Umbilical cord (tissue), 2 donors: ENCODE results near the gene ENDOG. TPM values are rescaled to one million over a fixed set of nuclear protein-coding genes. Genes with fewer than 3 reads are reported as not detected.
A peak's percentile ranks its signal among the peaks of the same experiment; 100 is the strongest.
"Not testable (repeated sequence)": the region's sequence is repeated elsewhere in the genome, so short reads cannot be mapped to it uniquely, and the experiment has no call there.

ENCODE experiments used
- DNase-seq: peaks from one replicate; pipeline ENCODE4 v3.0.0-alpha.2; 2015; ENCODE audit warnings: low spot score
- total RNA-seq: library from RNA; depleted of rRNA; stranded (reverse); fragments of >200 nt; gene quantifications from one replicate; pipeline ENCODE4 v1.2.3, GENCODE V29; 2014; ENCODE audit warnings: low replicate concordance; ENCODE audit not compliant: insufficient read depth

Gene ENDOG
- total RNA-seq = 7.2 TPM

DNA sequence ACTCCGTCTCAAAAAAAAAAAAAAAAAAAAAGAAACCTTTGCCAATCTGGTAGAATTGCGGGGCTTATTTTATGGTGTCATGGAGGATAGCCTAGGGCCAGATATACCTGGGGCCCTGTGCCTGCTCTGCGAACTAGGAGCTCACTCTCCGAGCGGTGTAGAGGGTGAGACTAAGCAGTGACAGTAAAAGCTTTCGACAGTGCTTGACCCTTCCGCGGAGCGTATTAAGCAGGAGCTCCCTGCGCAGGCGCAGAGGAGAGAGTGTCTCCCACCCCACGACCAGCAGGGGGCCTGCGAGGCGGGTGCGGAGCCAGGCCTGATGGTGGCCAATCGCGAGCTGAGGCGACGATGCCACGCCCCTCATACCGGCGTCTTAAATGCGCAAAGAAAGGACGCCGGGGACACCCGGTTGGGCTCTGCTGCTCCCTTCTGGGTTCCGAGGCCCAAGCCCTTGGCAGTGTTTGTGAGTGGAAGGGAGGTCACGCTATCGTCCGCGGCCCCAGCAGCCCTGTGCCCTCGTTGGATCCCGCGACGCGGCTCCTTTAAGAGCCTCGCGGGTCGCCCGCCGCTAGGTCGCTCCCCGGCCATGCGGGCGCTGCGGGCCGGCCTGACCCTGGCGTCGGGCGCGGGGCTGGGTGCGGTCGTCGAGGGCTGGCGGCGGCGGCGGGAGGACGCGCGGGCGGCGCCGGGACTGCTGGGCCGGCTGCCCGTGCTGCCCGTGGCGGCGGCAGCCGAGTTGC, at the start of gene ENDOG:
Gene ENDOG, plus strand, starts transcription at position 402 of the 740 bp plus-strand sequence. Its CDS starts 185 bp downstream, at position 587.
- peak; percentile 99 for DNase-seq

DNA sequence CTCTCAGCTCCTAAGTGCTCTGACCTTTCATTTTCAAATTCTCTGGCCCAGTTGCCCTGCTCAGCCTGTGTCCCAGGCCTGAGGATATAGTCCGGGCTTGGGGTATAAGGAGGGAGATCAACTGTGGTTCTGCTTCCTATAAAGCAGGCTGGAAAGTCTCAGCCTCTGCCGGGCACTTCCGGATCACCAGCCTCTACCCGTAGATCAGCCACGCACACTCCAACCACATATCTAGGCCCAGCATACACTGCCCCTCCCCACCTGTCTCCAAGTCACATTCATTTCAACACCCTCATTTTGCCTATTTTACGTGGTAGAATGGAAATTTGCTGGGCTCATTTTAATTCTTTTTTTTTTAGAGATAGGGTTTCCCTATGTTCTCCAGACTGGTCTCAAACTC, 49.7 kb upstream of the ENDOG start:
- DNase-seq = no peak

DNA sequence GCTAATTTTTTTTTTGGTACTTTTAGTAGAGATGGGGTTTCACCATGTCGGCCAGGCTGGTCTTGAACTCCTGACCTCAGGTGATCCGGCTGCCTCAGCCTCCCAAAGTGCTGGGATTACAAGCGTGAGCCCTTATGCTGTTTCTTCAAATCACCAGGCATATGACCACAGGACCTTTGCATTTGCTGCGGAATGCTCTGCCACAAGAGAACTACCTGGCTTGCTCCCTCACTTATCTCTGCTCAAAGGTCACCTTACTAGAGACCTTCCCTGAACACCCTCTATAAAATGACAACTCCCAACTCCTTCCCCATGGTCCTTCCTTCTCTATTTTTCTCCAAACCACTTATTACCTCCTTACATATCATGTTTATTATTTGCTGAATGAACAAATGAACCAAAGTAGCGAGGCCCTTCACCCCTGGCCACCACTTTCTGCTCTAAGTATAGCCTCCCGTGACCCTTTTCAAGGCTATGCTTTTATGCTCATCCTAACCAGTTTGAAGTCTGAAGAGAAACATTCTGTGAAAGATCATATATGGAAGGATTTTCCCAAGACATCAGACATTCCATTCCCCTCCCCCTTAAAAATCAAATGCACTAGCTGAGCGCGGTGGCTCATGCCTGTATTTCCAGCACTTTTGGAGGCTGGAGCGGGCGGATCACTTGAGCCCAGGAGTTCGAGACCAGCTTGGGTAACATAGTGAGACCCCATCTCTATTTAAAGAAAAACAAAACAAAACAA, 47.8 kb upstream of the ENDOG start:
- no peak for DNase-seq

DNA sequence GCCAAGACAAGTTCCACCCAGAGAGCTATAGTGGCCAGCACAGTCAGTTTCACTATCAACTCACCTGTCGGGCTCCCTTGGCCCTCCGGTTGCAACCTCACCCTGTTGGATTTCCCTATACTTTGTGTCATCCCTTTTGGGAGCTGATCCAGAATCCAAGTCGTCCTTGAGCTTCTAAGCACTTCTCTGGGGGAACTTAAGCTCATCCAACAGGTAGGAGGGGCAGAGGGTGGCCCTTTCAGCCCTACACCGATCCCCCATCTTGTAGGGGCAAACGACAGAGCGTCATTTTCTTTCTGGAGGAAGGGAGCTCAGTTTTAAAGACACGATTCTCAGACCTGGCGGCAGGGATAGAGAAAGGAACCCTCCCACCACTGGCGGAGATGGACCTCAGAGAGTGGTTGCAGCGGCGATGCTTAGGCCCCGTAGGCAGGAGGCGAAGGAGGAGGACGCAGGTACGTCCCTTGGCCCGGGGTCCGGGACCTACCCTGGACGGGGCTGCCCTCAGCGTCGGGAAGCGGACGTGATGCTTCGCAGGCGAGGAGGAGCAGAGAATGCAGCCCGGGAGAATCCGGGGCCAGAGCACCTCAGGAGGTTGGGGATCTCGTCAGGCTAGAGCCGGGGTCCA, 47.1 kb upstream of the ENDOG start:
- no peak for DNase-seq

DNA sequence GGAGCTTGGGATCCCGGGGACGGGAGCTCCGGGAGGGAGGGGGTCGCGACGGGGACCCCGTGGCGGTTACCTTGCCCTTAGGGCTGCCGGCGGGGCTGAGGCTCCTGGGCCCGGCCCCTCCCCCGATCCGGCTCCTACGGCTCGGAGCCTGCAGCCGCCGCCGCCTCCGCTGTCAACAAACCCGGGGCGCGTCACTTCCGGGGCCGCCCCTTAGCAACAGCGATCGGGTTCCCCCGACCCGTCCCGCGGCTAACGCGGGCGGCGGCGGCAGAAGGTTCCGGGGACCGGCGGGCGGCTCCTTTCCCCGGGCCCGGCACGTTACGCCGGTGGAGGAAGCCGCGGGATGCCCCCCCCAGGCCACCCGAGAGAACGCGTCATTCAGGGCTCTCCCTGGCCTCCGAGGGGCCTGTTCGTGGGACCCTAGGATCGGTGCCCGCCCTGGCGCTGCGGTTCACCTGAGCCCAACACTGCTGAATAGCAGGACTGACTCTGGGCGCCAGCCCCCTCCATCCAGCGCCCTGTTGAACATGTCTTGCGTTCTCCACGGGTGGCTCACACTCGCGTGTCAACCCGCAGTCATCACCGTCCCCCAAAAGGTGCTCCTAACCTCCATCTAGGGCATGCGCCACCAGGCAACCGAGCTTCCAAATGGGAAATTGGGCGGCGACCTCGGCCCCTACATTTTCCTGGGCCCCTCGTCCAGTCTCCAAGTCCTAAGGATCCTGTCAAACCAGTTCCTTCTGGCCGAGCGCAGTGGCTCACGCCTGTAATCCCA, 46.4 kb upstream of the ENDOG start, which contains the start of gene ZER1:
Gene ZER1, minus strand, starts transcription at position 183 of the 775 bp plus-strand sequence. CDS start 16,362 bp downstream, outside the sequence.
- peak; percentile 90 for DNase-seq

DNA sequence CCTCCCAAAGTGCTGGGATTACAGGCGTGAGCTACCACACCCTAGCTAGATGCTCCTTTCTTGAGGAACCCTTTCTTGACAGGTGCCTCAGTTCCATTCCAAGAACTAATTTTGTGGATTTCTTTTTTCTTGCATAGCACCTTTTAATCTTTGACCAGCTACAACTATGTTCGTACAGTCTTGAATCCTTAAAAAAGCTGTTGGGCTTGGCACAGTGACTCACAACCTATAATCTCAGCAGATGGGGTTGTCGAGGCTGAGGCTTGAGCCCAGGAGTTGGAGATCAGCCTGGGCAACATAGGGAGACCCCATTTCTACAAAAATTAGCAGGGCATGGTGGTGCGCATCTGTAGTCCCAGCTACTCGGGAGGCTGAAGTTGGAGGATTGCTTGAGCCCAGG, 45.3 kb upstream of the ENDOG start:
- no peak for DNase-seq

DNA sequence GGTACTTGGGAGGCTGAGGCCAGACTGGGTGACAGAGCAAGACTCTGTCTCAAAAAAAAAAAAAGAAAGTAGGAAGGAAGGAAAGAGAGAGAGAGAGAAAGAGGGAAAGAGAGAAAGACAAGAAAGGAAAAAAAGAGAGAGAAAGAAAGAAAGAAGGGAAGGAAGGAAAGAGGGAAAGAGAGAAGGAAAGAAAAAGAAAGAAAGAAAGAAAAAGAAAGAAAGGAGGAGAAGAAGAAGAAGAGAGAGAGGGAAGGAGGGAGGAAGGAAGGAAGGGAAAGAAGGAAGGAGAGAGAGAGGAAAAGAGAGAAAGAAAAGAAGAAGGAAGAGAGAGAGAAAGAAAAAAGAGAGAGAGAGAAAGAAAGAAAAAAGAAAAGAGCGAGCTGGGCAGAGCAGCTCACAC, 43.5 kb upstream of the ENDOG start:
- DNase-seq = no peak

DNA sequence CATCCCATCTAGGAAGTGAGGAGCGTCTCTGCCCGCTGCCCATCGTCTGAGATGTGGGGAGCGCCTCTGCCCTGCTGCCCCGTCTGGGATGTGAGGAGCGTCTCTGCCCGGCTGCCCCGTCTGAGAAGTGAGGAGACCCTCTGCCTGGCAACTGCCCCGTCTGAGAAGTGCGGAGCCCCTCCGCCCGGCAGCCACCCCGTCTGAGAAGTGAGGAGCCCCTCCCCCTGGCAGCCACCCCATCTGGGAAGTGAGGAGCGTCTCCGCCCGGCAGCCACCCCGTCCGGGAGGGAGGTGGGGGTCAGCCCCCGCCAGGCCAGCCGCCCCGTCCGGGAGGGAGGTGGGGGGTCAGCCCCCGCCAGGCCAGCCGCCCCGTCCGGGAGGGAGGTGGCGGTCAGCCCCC, 38.2 kb upstream of the ENDOG start:
- not testable (repeated sequence) for DNase-seq

DNA sequence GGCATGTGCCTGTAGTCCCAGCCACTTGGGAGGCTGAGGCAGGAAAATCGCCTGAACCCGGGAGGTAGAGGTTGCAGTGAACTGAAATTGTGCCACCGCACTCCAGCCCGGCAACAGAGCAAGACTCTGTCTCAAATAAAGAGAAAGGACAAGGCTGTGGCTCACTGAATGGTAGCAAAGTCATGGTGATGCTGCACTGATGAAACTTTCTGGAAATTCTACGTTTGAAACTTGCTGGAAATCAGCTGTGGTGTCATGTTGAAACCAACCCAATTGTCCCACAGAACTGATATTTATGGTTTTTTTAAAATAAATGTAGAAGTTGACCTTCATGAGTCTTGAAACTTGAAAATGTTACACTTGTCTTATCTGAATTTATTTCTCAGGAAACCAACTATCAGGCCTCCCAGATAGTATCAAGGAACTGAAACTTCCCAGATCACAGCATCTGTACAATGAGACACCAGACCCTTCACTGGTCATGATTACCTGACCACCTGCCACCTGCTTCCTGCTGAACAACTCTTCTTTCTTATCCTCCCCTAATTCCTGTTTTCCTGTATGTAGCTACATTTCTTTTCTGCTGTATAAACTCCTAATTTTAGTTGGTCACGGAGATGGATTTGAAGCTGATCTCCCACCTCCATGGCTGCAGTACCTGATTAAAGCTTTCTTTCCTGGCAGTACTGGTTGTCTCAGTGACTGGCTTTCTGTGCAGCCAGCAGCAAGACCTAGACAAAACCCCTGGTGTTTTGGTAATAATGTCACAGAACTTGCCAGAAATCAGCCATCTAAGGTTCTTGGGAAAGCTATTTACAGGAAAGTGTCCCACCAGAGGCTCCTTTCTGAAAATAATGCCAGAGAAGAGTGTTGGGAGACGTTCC, 36.9 kb upstream of the ENDOG start:
- no peak for DNase-seq

DNA sequence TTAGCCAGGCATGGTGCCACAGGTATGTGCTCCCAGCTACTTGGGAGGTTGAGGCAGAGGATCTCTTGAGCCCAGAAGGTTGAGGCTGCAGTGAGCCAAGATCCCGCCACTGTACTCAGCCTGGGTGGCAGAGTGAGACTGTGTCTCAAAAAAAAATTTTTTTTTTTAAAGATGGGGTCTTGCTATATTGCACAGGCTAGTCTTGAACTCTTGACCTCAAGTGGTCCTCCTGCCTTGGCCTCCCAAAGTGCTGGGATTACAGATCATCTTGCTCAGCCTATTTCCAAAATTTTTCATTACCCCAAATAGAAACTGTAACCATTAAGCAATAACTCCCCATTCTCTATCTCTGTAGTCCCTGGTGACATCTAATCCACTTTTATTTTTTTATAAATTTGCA, 35.6 kb upstream of the ENDOG start:
- no peak for DNase-seq

DNA sequence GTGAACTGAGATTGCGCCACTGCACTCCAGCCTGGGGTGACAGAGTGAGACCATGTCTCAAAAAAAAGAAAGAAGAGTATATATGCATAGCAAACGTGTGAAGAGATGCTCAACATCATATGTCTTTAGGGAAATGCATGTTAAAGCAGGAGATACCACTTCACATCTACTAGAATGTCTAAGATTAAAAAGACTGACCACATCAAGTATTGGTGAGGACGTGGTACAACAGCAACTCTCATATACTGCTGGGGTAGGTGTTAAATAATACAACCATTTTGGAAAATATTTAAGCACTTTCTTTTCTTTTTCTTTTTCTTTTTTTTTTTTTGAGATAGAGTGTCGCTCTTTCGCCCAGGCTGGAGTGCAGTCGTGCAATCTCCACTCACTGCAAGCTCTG, 32.9 kb upstream of the ENDOG start:
- DNase-seq = no peak

DNA sequence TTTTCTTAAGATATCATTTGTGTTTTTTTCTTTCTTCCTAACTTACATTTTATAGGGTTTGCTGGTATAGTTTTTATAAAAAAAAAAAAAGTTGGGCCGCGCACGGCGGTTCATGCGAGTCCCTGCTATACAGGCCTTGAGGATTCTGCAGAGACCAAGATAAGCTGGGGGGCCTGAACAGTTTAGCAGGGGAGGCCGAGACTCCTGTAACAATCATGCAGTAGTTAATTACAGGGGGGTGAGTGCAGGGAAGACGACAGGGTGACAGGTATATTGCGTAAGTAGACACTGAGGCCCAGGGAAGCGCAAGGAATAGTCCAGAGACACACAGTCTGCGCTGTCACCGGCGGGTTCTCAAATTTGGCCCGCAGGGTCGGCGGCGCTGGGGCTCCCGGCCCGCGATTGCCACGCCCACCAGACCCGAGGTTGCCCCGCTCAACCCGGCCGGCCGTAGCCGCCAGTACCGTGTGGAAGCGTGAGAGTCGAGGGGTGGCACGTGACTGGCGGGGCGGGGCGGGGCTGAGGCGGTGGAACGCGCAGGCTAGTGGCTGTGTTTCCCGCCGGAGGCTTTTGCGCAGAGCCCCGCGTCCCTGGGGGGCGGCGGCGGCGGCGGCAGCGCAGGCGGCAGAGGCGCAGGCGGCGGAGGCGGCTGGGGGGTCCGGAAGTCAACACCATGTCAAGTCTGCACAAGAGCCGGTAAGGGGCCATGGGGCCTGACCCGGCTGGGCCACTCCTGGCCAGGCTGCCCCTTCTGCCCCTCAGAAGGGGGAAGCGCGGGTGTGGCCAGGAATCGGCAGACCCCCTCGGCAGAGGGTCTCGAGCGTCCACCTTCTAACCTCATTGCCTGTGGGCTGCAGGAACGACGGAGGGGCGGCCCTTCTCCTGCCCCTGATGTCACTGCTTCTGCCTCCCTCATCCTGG, 31.4 kb upstream of the ENDOG start, which contains the start of gene TBC1D13:
Gene TBC1D13, plus strand, starts transcription at position 573 of the 921 bp plus-strand sequence. Its CDS starts 101 bp downstream, at position 674.
- DNase-seq = peak; percentile 87

DNA sequence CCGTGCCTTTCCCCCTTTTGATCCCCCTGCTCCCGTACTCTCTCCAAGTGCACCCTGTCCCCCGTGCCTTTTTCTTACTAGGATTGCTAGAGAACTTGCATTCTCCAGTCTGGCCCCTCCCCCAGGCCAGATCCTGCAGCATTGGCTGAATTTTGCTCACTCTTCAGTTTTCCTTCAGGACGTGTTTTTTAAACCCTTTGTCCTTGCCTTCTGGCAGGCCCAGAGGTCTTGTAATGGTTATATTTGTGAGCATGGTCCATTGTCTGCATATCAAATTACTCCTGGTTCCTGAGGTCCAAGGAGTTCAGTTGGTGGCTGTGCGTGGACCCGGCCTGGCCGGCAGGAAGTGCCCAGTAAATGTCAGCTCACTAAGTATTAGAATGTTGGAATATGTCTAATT, 30.6 kb upstream of the ENDOG start:
- peak; percentile 26 for DNase-seq

DNA sequence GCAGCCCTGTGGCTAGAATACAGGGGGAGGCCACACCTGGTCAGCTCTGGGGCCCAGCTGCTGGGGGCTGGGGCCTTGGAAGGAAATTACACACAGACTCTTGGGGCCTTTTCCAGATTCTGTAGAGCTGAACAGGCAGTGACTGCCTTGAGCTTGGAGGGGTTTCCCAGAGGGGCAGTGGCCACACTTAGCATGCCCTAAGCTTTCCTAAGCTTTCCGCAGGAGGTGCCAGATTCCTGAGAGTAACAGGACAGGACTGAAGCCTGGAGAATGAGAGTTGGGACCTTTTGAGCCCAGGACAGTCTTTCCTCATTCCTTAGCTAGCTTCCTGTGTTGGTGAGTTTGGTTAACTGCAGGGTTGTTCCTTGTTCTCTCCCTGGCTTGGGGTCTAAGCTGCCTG, 29.9 kb upstream of the ENDOG start:
- DNase-seq = no peak

DNA sequence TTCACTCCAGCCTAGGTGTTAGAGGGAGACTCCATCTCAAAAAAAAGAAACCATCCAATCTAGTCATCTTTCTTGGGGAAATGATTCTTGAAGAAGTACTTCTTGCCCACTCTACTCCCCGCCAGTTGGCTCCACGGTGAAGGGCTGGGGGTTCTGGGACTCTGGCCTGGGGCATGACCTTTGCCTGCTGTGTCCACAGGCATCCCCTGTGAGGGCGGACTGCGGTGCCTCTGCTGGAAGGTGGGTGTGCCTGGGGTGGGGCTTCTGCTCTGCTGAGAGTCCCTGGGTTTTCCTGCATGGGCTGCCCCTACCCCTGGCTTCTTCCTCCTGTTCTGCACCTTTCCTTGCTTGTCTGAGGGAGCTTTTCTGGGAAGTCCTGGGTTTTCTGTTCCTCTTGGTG, 27.8 kb upstream of the ENDOG start:
- no peak for DNase-seq

DNA sequence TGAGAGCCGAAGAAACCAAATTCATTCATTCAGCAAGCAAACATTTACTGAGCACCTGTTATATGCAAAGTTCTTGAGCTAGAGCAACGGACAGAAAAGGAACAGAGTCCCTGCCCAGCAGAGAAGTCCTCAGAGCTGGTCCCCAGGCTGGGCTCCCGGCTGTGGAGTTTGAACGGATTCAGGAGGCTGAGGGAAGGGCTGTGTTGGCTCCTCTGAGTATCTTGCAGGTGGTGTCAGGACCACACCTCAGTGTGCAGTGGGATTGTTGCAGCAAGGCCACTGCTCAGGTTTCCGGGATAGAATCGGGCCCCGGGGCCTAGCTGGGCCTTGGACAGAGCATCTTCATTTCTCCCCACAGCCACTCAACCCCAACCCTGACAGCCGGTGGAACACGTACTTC, 26.2 kb upstream of the ENDOG start:
- no peak for DNase-seq

DNA sequence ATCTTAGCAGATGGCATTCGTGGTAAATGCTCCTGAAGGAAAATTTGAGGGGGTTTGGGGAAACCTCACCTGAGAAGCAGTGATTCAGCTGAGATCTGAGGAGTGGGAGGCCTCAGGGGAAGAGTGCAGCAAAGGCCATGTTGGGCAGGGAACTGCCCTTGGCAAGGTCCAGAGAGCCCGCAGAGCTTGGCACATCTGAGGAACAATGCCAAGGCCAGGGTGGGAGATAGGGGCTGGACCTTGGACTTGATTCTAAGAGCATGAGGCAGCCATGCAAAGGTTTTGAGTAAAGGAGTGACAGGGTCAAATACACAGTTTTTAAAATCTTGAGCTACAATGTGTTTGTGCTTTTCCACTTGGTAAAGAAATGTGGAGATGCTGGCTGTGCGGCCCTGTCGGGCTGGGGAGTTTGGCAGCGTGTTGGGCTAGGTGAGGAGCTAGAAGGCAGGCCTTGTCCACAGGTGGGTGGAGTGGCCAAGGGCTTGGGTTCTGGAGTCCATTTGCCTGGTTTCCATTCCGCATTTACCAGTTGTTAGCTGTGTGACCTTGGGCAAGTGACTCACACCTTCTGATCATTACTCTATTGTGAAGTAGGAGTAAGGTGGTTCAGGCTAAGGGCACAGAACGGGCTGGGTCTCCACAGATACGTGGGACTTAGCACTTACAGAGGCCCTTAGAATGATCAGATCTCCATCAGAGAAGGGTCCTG, 25.2 kb upstream of the ENDOG start:
- DNase-seq = no peak

DNA sequence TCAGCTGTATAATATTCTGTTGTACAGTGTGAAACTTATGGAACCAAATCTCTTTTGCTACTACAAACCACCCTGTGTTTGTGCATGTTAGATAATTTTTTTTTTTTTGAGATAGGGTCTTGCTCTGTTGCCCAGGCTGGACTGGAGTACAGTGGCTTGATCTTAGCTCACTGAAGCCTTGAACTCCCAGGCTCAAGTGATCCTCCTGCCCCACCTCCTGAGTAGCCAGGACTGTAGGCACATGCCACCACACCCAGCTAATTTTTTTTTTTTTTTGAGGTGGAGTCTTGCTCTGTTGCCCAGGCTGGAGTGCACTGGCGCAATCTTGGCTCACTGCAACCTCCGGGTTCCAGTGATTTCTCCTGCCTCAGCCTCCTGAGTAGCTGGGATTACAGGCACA, 23.3 kb upstream of the ENDOG start:
- DNase-seq = not testable (repeated sequence)

DNA sequence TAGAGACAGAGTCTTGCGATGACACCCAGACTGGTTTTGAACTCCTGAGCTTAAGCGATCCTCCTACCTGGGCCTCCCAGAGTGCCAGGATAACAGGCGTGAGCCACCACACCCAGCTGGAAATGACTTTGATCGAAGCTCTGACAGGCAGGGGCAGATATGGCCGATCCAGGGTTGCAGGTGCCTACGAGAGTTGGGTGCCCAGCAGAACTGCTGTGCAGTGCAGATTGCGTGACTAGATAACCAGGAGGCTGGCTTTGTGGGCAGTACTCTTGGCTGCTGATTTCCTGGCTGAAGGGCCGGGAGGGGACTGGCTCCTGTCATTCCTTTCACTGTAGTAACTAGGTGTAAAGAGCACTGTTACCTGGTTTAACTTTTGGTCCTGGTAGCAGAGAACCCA, 19.4 kb upstream of the ENDOG start:
- no peak for DNase-seq
